HTR-8/SVneo (cell line): Measurements from ENCODE around the gene RBM19.

Experiments used
- DNase-seq: peaks from one replicate; pipeline ENCODE4 v3.0.0; 2011; ENCODE audit warnings: low spot score, mixed read lengths; ENCODE audit not compliant: insufficient read length
- FAIRE-seq: peaks from 2 replicates; lab custom pipeline; 2011; peaks lifted over from hg19 to GRCh38; lab: Jason Lieb, UNC

RBM19 gene

DNA sequence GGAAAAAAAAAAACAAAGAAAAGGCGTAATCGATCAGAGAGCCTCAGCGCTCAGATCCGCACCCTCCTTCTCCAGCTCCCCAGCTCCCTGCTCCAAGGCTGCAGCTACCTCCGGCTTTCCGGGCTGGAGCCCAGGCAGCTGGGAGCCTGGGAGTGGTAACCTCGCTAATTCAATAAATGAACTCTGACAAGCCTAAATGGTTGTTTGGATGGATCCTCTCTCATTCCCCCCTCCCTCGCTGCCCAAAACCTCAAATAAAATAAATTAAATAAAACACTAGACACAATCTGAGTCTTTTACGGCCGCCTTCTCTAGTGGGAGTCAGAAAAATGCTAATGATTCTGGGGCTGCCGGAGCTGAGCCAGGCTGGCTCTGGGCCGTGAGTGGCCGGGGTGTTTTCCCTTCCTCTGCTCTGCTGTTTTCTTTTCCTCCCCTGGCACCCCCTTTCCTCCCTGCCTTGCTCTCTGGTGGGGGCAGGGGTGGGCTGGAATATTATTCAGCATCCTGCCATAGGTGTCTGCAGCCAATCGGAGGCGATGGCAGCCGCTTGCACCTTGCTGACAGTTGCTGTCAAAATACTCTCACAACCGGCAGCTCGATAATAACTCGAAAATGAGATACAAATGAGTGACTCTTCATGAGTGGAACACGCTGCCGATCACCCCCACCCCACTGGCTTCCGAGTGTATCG lies 76.1 kb downstream of the RBM19 start:
- DNase-seq = no peak
- FAIRE-seq = no peak

DNA sequence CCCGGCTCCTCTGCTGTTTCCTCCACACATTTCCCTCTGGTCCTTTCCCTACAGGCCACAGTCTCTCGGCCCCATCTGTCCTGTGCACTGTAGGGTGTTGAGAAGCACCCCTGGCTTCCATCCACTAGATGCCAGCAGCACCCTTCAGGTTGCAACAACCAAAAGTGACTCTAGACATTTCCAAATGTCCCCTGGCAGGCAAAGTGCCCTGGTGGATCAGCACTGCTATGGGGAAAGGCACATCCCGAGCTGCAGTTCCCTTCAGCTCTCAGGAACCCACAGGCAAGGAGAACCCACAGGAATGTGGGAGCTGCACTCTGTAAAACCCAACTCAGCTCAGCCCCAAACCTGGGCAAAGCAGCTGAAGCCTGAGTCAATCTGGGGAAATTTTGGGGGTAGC lies 77.0 kb downstream of the RBM19 start:
- FAIRE-seq (no peak), DNase-seq (no peak)

DNA sequence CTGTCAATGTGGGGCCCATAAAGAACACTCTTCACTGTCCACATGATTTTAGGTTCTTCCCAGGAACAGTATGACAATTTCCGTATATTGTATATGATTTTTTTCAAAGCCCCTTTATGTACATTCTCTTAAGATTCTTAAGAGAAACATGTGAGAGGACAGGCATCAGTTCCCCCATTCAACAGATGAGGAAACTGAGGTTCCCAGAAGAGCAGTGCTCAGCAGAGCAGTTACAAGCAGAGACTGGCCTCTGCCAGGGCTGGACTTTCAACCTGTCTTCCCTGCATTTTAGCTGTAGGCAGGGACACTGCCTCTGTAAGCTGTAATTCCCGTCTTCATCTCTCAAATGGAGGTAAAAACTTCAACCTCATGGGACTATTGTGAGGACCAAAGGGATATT lies 77.7 kb downstream of the RBM19 start:
- DNase-seq = no peak
- FAIRE-seq = no peak

DNA sequence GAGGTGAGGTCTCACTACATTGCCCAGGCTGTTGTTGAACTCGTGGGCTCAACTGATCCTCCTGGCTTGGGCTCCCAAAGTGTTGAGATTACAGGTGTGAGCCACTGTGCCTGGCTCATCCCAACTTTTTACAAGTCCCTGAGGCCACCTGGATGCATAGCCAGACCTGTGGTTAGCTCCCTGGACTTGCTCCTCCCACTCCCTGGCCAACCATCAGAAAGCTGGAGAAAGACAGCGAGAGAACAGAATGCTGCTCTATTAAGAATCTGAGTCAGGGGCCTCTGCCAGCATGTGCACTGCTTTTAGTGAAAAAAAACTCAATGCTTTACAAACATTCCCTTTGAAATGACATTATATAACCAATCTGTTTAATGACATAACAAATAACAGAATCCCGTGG lies 78.2 kb downstream of the RBM19 start:
- FAIRE-seq (no peak), DNase-seq (no peak)

DNA sequence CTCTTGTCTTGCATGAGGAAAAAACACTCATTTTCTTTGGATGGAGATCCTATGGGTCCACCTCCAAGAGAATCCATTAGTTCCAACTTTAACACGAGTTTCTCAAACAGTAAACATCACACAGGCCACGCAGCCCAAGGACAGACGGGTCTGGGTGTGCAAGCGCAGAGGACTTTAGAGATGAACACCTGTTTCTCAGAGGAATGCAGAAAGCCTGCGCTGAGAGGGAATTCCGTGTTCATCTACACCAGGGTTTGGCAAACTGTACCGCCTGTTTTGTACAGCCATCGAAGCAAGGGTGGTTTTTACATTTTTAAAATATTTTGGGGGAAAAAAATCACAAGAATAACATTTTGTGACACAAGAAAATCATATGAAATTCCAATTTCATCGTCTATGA lies 79.4 kb downstream of the RBM19 start:
- FAIRE-seq = no peak
- no peak for DNase-seq

DNA sequence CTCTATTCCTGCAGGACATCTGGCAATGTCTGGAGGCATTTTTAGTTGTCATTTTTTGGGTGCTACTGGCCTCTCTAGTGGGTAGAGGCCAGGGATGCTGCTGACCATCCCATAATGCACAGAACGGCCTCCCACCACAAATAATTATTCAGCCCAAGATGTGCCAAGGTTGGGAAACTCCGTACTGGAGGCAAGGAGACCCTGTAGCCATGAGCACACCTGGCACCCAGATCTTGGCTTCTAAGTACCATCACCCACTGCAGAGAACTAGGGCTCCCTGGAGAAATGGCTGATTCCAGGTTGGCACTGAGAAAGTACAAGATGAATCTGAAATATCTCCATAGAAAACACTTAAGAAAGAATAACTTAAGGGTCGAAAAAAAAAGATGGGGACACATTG lies 81.7 kb downstream of the RBM19 start:
- no peak for FAIRE-seq
- no peak for DNase-seq

DNA sequence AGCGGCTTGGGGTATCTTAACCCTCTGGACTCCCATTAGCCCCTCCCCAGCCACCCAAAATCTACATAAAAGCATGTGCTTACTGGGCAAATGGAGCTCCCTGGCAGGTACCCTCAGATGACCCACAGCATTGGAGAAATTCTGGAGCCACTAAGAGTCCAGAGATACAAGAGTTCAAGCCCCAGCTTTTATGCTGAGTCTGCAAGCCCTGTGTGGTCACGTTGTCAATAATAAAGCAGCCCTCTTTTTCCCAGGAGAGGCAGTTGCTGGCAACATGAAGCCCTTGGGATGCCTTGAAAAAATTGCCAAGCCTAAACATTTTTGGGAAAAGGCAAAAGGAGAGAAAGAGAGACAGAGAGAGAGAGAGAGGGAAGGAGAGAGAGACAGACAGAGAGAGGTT lies 83.4 kb downstream of the RBM19 start:
- no peak for FAIRE-seq

DNA sequence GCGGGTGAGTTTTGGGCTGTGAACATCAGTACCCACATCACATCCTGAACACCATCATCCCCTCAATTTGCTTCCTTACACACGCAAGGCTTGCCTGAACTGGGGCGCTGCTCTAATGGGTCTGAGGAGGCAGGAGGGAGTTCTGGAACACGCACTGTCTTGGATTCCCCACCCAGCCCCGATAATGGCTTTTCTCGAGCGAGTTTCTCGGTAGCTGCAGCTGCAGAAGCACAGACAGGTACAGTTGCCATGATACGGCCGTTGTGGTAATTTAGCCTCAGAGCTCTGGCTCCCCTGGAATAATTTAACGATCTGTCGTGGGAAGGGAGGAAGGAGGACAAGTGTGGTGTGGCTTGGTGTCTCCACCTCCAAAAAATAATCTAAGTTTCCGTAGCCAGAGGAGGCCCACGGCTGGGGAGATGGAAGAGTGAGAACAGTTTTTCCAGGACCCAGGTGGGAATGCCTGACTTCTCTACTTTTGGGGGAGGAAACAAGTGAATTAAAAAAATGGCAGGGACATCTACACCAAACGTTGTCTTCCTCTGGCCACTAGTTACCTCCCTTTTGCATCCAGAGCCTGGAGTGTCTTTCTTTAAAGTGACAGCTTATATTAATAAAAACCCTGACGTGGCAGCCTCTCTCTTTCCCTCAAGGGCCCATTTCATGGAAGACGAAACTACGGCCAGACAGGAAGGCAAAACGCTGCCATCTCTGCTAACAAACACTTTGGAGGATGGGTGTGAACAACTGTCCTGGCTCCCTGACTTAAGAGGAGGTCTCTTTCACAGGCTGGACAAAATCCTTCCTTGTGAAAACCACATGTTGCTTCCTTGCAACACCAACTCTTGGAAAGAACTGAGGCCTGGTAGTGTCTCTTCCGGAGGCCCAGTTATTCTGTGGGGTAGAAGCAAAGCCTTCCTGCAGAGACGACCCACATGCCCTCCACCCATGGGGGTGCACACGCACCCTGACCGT lies 84.8 kb downstream of the RBM19 start:
- FAIRE-seq = no peak
- DNase-seq = no peak

More for the DNA sequence above, 83.4 kb downstream of the RBM19 start:
- DNase-seq = no peak

DNA sequence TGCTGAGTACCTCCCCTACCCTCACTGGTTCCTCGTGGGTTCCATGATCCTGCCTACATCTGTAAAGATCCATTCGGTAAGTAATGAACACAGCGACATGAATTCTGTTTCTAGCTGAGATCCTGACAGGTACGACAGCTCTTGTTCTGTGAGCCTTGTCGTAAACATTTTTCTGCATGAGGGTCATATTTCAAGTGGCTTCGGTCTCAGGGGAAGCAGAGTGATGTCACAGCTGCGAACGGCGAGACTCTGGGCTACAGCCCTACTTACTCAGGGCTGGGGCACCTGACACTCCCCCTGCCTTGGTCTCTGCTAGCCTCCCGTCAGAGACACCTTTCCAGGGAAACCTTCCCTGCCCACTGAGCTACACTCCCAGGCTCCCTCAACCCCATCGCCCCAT lies 85.8 kb downstream of the RBM19 start:
- DNase-seq (no peak), FAIRE-seq (peak; percentile 52)

DNA sequence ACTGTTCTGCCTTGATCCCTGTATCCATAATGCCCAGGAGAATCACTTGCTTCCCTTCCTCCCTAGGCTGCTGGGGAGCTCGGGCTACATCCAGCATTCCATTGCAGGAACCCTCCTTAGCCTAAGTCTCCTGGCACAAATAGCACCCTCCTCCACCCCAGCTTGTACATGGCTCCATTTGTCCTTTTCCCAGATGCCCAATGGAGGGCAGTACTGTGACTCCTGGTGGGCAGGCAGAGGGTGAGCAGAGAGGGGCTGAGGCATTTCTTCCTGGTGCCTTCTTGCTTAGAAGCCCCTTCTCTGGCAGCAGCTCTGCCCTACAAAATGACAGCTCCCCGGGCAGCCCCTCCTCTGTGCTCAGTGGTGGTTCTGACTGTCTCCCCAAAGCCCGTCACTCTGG lies 86.5 kb downstream of the RBM19 start:
- DNase-seq = no peak
- no peak for FAIRE-seq

DNA sequence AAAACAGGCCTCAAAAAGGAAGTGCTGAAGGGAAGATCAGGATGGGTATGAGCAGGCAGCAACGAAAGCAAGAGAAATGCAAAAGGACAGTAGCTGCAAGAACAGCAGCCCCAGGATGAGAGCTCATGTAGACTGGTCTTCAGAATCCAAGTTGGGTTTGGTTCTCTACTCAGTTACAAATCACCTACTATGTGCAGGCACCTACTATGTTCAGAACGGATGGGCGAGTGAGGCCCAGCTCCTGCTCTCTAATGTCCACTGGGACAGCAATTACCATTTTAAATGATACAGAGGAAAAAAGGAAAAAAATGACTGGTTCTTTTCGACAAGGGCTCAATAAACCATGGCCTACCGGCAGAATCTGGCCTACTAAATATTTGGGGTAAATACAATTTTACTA lies 88.5 kb downstream of the RBM19 start:
- DNase-seq (no peak), FAIRE-seq (no peak)

DNA sequence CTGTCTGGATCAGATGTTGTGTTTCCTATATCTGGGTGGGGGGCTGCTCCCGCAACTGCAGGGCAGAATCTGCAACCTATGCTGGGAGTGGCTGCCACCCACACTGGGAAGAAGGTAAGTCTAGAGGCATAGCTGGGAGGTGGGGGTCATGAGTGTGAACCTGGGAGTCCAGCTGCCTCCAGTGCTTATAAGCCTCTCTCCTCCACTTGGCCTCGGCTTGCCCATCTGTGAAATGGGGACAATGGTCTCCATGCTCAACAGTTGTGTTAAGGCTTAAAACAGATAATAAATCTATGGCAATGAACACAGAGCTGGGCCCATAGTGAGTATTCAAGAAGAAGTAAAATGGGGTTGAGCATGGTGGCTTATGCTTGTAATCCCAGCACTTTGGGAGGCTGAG lies 90.0 kb downstream of the RBM19 start:
- FAIRE-seq (no peak), DNase-seq (no peak)

DNA sequence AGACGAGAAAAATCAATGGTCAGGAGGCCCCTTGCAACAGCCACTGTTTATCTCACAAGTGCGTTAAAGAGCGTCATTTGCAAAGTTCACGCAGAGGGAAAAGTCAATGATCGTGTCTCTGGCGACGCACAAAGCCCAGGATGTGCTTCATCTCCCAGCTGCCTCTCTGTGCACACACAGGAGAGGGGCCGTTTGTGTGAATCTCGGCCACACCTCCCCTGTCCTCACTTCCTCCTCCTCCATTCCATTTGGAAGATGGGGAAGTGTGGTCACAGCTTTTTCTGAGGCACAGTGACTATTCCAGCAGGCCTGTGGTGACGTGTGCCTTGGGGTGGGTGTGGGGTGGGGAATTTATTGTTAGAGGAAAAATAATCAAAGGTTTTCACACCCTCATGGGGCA lies 90.4 kb downstream of the RBM19 start:
- DNase-seq = no peak
- no peak for FAIRE-seq

DNA sequence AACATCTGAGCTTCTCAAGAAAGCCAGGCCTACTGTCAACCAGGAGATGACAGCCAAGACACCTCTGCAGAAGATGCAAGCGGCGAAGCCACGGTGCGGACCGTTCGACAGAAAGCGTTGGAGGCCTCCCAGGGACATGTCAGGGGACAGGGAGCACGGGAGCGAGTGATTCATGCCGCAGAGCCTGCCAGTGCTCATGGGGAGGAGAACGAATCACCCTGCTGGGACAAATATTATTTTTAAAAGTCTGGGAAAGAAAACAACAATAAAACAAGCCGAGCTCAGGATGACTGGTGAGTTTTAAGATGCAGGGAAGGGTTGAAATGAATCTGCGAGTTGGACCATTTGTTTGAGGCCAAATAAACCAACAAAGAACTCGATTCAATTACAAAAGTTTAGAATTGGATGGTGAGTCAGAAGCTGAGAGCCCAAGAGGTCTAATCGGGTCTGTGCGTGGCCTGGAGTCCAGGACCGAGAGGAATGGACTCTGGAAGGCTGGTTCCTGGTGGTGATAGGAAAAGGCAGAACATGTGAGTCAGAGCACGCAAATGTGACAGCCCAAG lies 91.0 kb downstream of the RBM19 start:
- FAIRE-seq (no peak), DNase-seq (no peak)

DNA sequence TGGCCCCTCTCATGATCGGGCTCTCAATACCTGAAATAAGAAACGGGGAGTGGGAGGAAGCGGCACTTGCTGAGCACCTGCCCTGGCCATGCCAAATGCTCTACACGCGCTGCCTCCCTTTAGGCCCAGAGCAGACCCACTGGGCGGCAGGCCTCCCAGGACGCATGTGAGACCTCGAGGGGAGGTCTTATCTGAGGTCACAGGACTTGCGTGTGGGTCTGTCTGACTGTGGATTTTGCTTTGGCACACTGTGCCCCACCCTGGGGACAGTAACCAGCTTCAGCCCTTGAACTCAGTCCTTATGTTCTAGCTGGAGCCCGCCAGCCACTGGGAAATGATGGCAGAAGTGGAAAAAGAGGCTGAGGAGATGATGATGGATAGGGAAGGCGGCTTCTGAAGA lies 91.8 kb downstream of the RBM19 start:
- no peak for FAIRE-seq
- no peak for DNase-seq

DNA sequence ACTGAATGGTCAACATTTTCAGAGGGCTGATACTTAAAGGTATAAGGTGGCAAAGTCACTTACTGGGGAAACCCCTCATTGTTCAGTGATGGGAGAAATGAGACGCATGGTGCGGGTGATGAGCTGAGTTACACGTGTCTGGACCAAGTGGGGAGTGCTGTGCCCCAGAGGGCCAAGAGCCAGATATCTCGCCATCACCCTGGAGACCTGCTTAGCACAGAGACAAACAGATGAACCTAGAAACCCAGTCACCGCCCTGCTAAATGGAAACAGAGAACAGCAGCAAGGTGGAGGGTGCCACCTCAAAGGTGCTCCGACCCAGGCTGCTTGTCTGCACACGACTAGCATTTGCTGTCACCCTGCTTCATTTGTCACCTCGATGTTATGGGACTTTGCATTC lies 92.4 kb downstream of the RBM19 start:
- no peak for DNase-seq
- no peak for FAIRE-seq

DNA sequence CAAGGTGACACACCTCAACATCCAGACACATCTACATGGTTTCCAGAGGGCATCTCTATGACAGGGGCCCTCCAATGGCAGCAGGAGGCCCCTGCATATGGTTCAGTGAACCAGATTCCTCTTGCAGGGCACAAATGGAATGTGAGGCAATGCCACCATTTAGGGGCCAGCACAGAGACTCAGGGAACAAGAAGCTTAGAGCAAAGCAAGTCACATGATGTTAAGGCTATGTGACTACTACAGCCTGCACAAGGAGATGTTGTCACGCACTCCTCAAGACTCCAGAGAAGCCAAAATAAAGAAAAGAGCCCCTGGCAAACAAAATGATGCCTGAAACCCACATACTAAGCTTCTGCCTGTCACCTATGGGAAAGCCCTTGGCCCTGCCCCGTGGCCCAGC lies 95.2 kb downstream of the RBM19 start:
- FAIRE-seq (no peak), DNase-seq (no peak)

DNA sequence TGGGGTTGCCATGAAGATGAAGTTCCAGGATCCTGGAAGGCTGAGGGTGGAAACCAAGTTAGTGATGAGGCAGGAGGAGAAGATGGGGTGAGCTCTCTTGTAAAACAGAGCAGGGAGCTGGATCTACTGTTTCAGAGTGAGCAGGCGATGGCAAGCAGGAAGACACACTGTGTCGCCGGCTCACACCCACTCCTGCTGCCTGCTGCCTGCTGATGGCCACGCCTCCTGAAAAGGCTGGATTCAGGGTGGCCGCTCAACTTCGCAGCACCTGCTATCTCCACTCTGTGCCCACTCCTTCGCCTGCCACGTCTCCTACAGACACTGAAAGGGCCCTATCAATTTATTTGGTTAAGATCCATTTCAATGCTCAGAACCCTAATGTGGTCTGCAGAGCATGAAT lies 96.1 kb downstream of the RBM19 start:
- DNase-seq (no peak), FAIRE-seq (no peak)

DNA sequence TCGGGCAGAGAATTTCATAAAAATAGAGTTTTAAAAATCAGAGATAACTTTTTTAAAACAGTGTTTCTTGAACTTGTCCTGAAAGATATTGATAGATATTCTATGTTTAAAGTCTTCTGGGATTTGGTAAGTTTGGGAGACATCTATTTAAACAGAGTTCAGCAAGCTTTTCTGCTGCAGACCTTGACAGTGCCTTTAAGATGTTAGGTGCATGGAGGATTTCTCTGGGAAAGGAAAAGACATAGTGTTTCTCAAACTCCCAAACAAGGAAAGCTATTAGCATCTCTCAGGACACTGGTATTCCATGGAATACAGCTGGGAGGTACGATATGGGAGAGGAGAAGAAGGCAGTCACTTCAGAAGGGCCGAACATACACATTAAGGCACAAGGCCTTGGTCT lies 97.8 kb downstream of the RBM19 start:
- DNase-seq (no peak), FAIRE-seq (no peak)

DNA sequence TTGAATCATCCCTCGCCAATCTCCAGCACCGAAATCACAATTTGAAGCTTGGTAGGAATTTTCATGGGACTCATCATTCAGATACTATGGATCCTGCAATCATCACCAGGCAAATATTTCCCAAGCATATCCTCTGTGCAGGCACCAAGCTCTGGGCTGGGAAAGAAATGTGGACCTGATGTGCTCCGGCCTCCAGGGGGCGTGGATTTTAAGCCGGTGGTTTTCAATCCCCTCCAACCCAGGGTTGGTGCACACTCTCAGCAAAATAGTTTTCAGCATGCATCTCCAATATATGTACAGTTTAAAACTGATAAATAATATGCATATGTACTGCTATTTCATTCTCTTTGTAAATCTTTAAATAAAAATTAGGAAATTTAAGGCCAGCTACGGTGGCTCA lies 98.9 kb downstream of the RBM19 start:
- no peak for FAIRE-seq

DNA sequence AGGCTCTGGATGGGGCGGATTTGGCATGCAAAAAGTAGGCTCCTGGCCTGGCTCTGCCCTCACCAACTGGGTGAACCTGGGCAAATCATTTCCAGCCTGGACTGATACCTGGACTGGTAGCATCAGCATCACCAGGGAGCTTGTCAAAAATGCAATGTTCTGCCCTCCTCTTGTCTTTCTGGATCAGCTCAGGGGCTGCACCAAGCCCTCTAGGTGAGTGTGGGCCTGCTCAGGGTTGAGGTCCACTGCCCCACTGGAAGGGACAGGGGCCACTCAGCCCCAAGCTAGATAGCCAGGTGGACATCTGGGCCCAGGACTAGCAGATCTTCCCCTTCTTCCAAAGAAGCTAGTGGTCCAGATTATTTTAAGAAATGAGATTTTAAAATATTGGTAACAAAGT lies 99.6 kb downstream of the RBM19 start:
- DNase-seq = no peak
- no peak for FAIRE-seq

More for the DNA sequence above, 98.9 kb downstream of the RBM19 start:
- DNase-seq = no peak
